GM23338 (cell line): ENCODE results near the gene ZNF438. TPM values are rescaled to one million over a fixed set of nuclear protein-coding genes. Genes with fewer than 3 reads are reported as not detected.

ENCODE experiments used
- ATAC-seq: fragments of 200-7000 bp; cut with Tn5 transposase; 3 replicates; pipeline ENCODE4 v1.9.1; 2020
- DNase-seq: peaks from one replicate; pipeline ENCODE4 v3.0.0-alpha.2; 2015; ENCODE audit warnings: low spot score
- H2AFZ ChIP-seq: fragments of 200-600 bp; sonication (generic); 2 replicates; pipeline ENCODE4 v1.8.0; 2016; ENCODE audit warnings: antibody characterized with exemption, mild to moderate bottlenecking, moderate library complexity
- H3F3A ChIP-seq: fragments of 200-600 bp; sonication (generic); replicated peaks from 2 replicates; pipeline ENCODE4 v1.8.0; 2017; ENCODE audit warnings: antibody characterized with exemption, mixed run types, low read depth
- H3K27ac ChIP-seq: fragments of 200-600 bp; sonication (generic); 2 replicates; pipeline ENCODE4 v1.6.1; 2016; ENCODE audit warnings: low read depth
- H3K27me3 ChIP-seq: fragments of 200-600 bp; sonication (generic); 2 replicates; pipeline ENCODE4 v1.8.0; 2016; ENCODE audit warnings: mild to moderate bottlenecking, mixed run types, moderate library complexity; ENCODE audit not compliant: insufficient read depth
- H3K36me3 ChIP-seq: fragments of 200-600 bp; sonication (generic); 2 replicates; pipeline ENCODE4 v1.8.0; 2016; ENCODE audit warnings: mild to moderate bottlenecking; ENCODE audit not compliant: insufficient read depth
- H3K4me1 ChIP-seq: fragments of 200-600 bp; sonication (generic); 2 replicates; pipeline ENCODE4 v1.8.0; 2016; ENCODE audit warnings: mild to moderate bottlenecking, moderate library complexity; ENCODE audit not compliant: insufficient read depth
- H3K4me2 ChIP-seq: fragments of 200-600 bp; sonication (generic); 2 replicates; pipeline ENCODE4 v1.7.1; 2017; ENCODE audit warnings: mixed run types
- H3K4me3 ChIP-seq: fragments of 200-600 bp; sonication (generic); 2 replicates; pipeline ENCODE4 v1.6.1; 2016; ENCODE audit warnings: mixed run types
- H3K79me2 ChIP-seq: fragments of 200-600 bp; sonication (generic); replicated peaks from 2 replicates; pipeline ENCODE4 v1.8.0; 2017; ENCODE audit warnings: mild to moderate bottlenecking; ENCODE audit not compliant: insufficient read depth
- H3K9me2 ChIP-seq: fragments of 200-600 bp; sonication (generic); 2 replicates; pipeline ENCODE4 v1.8.0; 2017; ENCODE audit not compliant: insufficient read depth
- H4K20me1 ChIP-seq: fragments of 200-600 bp; sonication (generic); replicated peaks from 2 replicates; pipeline ENCODE4 v1.8.0; 2017; ENCODE audit warnings: mild to moderate bottlenecking; ENCODE audit not compliant: insufficient read depth
- H3K27ac Mint-ChIP-seq: 2 replicates; pipeline ENCODE4 v1.8.0; 2020; ENCODE audit warnings: inconsistent platforms, mild to moderate bottlenecking, moderate library complexity, mixed read lengths
- H3K27me3 Mint-ChIP-seq: 3 replicates; pipeline ENCODE4 v1.8.0; 2022; ENCODE audit warnings: low read depth, mild to moderate bottlenecking, moderate library complexity, mixed read lengths, inconsistent platforms; ENCODE audit not compliant: insufficient read depth, poor library complexity
- H3K36me3 Mint-ChIP-seq: 3 replicates; pipeline ENCODE4 v1.8.0; 2021; ENCODE audit warnings: low read depth, mild to moderate bottlenecking, inconsistent platforms, moderate library complexity, mixed read lengths
- H3K4me1 Mint-ChIP-seq: 3 replicates; pipeline ENCODE4 v1.8.0; 2020; ENCODE audit warnings: mild to moderate bottlenecking, inconsistent platforms, mixed read lengths
- H3K4me3 Mint-ChIP-seq: 3 replicates; pipeline ENCODE4 v1.8.0; 2021; ENCODE audit warnings: moderate library complexity, mild to moderate bottlenecking, inconsistent platforms, mixed read lengths
- H3K9me3 Mint-ChIP-seq: 3 replicates; pipeline ENCODE4 v1.8.0; 2020; ENCODE audit warnings: moderate library complexity, mild to moderate bottlenecking, inconsistent platforms, mixed read lengths
- CREB1 ChIP-seq: fragments of 250-450 bp; sonication (Bioruptor Pico); IDR thresholded peaks from 2 replicates; pipeline ENCODE4 v1.5.0; 2020; ENCODE audit warnings: low read depth, mild to moderate bottlenecking, moderate library complexity
- EZH2 ChIP-seq: fragments of 200-600 bp; sonication (generic); IDR thresholded peaks from one replicate; pipeline ENCODE4 v1.8.0; 2017; ENCODE audit warnings: antibody characterized with exemption, mild to moderate bottlenecking, low read depth; ENCODE audit not compliant: unreplicated experiment
- EZH2phosphoT487 ChIP-seq: fragments of 200-600 bp; sonication (generic); IDR thresholded peaks from one replicate; pipeline ENCODE4 v1.8.1; 2018; ENCODE audit warnings: antibody characterized with exemption; ENCODE audit not compliant: unreplicated experiment
- JUNB ChIP-seq: IDR thresholded peaks from one replicate; pipeline ENCODE4 v1.6.1; 2016; ENCODE audit warnings: antibody characterized with exemption; ENCODE audit not compliant: unreplicated experiment
- NANOG ChIP-seq: IDR thresholded peaks from 2 replicates; pipeline ENCODE4 v1.6.1; 2016; ENCODE audit warnings: antibody characterized with exemption, borderline replicate concordance
- STAT1 ChIP-seq: IDR thresholded peaks from one replicate; pipeline ENCODE4 v1.6.1; 2016; ENCODE audit warnings: antibody characterized with exemption; ENCODE audit not compliant: unreplicated experiment
- ZNF114 ChIP-seq: fragments of 250-450 bp; sonication (Bioruptor Pico); IDR thresholded peaks from 2 replicates; pipeline ENCODE4 v1.5.0; 2020; ENCODE audit warnings: mild to moderate bottlenecking, moderate library complexity
- ZNF331 ChIP-seq: fragments of 250-450 bp; sonication (Bioruptor Pico); IDR thresholded peaks from 2 replicates; pipeline ENCODE4 v1.5.0; 2020; ENCODE audit warnings: low read depth, mild to moderate bottlenecking, moderate library complexity
- ZNF462 ChIP-seq: fragments of 250-450 bp; sonication (Bioruptor Pico); IDR thresholded peaks from 2 replicates; pipeline ENCODE4 v1.5.0; 2020; ENCODE audit warnings: mild to moderate bottlenecking, moderate library complexity
- polyA plus RNA-seq: library from polyadenylated mRNA; unstranded; fragments of >200 nt; fragmentation: Nextera tagmentation; extraction: Ambion mirVana; gene quantifications from 2 replicates; pipeline ENCODE4 v1.2.1, GENCODE V29; 2016
- total RNA-seq: library from RNA; depleted of rRNA; stranded (reverse); fragments of >200 nt; shearing (Covaris generic); gene quantifications from 2 replicates; pipeline ENCODE4 v1.2.3, GENCODE V29; 2014
- TF ChIP-seq, protein P1 (sequence below), 2 experiments: fragments of 200-600 bp in 1 of 2; sonication (generic) in 1 of 2; conservative IDR thresholded peaks; 2 replicates each; pipeline versions ENCODE4 v1.5.1 to v1.6.1; 2016 to 2017; ENCODE audit warnings: antibody characterized with exemption in 2 of 2, low read depth in 2 of 2, mild to moderate bottlenecking in 2 of 2, moderate library complexity in 1 of 2
- TF ChIP-seq, protein P2 (sequence below): IDR thresholded peaks from one replicate; pipeline ENCODE4 v1.6.1; 2018; ENCODE audit warnings: antibody characterized with exemption; ENCODE audit not compliant: unreplicated experiment

The ZNF438 gene
- total and polyA plus RNA-seq, 2 experiments from 2014 or later, result 0.91 to 0.94 TPM

DNA sequence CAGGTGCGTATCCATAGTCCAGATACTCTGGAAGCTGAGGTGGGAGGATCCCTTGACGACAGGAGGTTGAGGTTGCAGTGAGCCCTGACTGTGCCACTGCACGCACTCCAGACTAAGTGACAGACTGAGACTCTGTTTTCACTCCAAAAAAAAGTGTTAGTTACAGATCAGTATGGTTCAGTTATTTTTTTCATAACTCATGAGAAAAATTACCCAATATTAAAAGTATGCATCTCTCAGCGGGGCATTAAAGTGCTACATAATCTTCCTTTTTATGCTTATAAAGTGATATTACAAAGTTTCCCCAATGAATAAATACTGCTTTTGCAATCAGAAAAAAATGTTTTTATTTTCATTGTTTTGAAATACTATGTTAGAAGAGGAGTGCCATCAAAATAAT is 147.9 kb downstream of the ZNF438 start:
- H3K27me3 ChIP-seq, result no peaks in the 10 kb centered on the region
- no peaks in the 10 kb centered on the region for H3F3A ChIP-seq
- H3K9me2 ChIP-seq, result no peaks in the 10 kb centered on the region
- no peak overlapping the region for H3K4me3 ChIP-seq
- H3K9me3 Mint-ChIP-seq, result peaks cover 11% of the 10 kb centered on the region; the same call in 2 of the 3 replicates
- H3K4me2 ChIP-seq, result no peak overlapping the region
- H3K27ac Mint-ChIP-seq, result no peak overlapping the region
- DNase-seq (no peak), ATAC-seq (no peak)
- H3K4me1 Mint-ChIP-seq, result peaks cover 28% of the 10 kb centered on the region
- H2AFZ ChIP-seq, result no peak overlapping the region
- H3K27ac ChIP-seq, result no peak overlapping the region
- H3K4me1 ChIP-seq, result peaks cover 25% of the 10 kb centered on the region
- H3K79me2 ChIP-seq, result no peaks in the 10 kb centered on the region
- no peaks in the 10 kb centered on the region for H3K27me3 Mint-ChIP-seq
- H4K20me1 ChIP-seq, result no peaks in the 10 kb centered on the region
- peaks cover 3% of the 10 kb centered on the region; the same call in 1 of the 3 replicates for H3K36me3 Mint-ChIP-seq
- TF ChIP-seq ZNF114 (CRISPR knock-in tag), result no peak
- no peak for TF ChIP-seq JUNB
- TF ChIP-seq ZNF462 (CRISPR knock-in tag), result no peak
- no peak for TF ChIP-seq EZH2phosphoT487
- no peak for TF ChIP-seq STAT1
- no peak for TF ChIP-seq CREB1 (CRISPR knock-in tag)
- no peak for TF ChIP-seq ZNF331 (CRISPR knock-in tag)
- TF ChIP-seq, protein P1, sequence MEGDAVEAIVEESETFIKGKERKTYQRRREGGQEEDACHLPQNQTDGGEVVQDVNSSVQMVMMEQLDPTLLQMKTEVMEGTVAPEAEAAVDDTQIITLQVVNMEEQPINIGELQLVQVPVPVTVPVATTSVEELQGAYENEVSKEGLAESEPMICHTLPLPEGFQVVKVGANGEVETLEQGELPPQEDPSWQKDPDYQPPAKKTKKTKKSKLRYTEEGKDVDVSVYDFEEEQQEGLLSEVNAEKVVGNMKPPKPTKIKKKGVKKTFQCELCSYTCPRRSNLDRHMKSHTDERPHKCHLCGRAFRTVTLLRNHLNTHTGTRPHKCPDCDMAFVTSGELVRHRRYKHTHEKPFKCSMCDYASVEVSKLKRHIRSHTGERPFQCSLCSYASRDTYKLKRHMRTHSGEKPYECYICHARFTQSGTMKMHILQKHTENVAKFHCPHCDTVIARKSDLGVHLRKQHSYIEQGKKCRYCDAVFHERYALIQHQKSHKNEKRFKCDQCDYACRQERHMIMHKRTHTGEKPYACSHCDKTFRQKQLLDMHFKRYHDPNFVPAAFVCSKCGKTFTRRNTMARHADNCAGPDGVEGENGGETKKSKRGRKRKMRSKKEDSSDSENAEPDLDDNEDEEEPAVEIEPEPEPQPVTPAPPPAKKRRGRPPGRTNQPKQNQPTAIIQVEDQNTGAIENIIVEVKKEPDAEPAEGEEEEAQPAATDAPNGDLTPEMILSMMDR (conservative IDR thresholded peaks at IDR 0.05; ENCODE audit: low read depth in 2 of 2), result no peak
- no peak for TF ChIP-seq EZH2
- TF ChIP-seq, protein P2, sequence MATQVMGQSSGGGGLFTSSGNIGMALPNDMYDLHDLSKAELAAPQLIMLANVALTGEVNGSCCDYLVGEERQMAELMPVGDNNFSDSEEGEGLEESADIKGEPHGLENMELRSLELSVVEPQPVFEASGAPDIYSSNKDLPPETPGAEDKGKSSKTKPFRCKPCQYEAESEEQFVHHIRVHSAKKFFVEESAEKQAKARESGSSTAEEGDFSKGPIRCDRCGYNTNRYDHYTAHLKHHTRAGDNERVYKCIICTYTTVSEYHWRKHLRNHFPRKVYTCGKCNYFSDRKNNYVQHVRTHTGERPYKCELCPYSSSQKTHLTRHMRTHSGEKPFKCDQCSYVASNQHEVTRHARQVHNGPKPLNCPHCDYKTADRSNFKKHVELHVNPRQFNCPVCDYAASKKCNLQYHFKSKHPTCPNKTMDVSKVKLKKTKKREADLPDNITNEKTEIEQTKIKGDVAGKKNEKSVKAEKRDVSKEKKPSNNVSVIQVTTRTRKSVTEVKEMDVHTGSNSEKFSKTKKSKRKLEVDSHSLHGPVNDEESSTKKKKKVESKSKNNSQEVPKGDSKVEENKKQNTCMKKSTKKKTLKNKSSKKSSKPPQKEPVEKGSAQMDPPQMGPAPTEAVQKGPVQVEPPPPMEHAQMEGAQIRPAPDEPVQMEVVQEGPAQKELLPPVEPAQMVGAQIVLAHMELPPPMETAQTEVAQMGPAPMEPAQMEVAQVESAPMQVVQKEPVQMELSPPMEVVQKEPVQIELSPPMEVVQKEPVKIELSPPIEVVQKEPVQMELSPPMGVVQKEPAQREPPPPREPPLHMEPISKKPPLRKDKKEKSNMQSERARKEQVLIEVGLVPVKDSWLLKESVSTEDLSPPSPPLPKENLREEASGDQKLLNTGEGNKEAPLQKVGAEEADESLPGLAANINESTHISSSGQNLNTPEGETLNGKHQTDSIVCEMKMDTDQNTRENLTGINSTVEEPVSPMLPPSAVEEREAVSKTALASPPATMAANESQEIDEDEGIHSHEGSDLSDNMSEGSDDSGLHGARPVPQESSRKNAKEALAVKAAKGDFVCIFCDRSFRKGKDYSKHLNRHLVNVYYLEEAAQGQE, result no peak
- no peak for TF ChIP-seq NANOG
- H3K36me3 ChIP-seq, result no peaks in the 10 kb centered on the region
- H3K4me3 Mint-ChIP-seq, result no peak overlapping the region
